GM19193 (cell line): ENCODE data around the gene RARRES2.

Source experiments
- POLR2A ChIP-seq: IDR thresholded peaks from 4 replicates; pipeline ENCODE4 v1.6.1; 2011; ENCODE audit not compliant: insufficient read depth, insufficient read length; ENCODE audit errors: extremely low read depth

RARRES2 gene

DNA sequence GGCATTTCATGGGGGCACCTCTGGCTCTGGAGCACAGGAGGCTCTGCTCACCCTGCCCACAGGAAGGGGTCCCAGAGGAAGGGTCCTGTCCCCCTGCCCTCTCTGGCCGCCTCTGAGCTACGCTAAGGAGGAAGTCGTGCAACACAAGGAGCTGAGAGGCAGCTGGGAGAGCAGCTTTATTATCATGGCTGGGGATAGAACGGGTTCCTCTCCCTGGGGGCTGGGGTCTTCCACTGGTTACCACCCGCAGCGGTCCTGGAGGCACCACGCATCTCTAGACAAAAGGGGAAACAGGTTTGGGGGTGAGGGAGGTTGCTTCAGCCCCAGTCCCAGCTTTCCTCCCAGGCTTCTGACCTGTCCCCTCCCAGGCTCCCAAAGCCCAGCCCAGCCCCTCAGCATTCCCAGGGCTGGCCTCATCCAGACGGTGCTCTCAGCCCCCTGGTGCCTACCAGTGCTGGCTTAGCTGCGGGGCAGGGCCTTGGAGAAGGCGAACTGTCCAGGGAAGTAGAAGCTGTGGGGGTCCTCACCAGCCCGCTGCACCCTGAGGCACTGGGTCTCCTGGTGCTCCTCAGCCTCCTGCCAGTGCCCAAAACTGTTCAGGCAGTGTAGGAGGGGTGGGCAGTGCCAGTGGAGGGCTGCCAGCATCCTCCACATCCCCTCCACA lies 3.1 kb downstream of the RARRES2 start:
- no peak for TF ChIP-seq POLR2A

DNA sequence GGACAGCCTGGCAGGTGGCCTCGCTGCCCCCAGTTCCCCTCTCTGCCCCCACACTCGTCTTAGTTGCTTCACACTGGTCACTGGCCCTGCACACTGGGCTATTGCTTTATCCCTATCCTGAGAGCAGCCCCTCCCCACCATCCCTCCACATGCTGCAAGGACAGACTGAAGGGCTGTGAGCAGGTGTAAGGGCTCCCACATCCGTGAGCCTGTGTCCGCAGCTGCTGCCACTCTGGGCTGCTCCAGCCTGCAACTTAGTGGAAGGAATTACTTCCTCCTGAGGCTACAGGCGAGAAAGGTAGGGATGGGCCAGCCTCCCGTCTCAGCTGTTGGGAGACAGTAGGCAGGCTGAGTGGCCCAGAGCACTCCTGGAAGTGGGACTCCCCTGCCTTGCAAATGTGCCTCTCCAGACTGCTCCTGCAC lies 3.8 kb downstream of the RARRES2 start:
- TF ChIP-seq POLR2A: no peak

DNA sequence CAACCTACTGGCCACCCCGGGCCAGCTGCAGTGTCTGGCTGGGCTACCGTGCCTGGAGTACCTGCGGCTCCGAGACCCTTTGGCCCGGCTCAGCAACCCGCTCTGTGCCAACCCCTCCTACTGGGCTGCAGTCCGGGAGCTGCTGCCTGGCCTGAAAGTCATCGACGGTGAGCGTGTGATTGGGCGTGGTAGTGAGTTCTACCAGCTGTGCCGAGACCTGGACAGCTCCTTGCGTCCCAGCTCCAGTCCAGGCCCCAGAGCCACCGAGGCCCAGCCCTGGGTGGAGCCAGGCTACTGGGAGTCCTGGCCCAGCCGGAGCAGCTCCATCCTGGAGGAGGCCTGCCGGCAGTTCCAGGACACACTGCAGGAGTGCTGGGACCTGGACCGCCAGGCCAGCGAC lies 4.2 kb downstream of the RARRES2 start:
- TF ChIP-seq POLR2A: no peak

DNA sequence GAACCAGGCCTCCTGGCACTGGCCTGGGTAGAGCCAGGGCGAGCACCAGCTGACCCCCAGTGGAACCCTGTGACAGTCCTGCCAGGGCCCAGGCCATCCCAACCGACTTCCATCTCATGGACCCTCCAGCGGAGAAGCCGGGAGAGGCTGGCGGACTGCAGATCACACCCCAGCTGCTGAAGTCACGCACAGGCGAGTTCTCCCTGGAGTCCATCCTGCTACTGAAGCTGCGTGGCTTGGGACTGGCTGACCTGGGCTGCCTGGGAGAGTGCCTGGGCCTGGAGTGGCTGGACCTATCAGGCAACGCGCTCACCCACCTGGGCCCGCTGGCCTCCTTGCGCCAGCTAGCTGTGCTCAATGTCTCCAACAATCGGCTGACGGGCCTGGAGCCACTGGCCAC lies 4.7 kb downstream of the RARRES2 start:
- no peak for TF ChIP-seq POLR2A

DNA sequence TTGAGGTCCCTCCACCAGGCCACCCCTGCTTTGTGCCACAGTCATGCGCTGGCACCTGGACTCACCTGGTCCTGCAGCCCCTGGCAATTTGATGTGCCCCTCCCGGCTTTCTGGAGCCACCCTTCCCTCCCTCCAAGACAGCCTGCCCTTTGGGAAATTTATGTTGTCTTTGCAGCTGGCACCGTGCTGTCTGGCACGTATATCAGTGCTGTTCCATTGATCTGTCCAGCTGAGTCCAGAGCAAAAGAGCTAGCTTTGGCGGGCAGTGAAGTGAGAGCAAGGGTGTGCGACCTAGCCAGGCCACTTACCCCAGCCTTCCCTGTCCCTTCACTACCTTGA lies 5.7 kb downstream of the RARRES2 start:
- TF ChIP-seq POLR2A: no peak

DNA sequence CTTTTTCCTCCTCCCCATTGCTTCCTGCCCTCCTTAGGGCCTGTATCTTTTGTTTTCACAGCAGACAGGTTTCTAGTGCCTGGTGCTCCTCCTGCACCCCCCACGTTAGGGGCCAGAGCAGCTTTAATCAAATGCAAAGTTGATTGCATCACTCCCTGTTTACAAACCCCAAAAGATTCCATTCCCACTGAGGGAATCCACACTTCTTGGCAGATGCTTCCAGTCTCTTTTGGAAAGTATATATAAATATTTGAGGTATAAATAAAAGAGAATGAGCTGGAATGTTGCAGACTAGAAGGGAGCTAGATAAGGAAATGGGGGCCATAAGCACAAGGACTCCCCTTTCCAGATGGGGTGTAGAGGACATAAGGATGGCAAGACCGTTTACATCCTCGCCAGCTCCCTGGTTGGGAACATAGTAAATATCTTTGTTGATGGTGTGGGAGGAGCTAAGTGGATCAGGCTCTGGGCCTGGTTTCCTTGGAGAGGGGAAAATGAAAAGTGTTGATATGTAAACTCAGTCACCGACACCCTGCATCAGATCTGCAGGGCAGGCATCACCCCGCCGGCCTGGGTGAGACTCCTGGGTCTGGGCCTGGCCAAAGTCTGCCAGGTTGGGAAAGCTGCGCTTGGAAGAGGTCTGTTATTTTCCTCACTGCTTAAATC lies 6.2 kb downstream of the RARRES2 start:
- TF ChIP-seq POLR2A: no peak

DNA sequence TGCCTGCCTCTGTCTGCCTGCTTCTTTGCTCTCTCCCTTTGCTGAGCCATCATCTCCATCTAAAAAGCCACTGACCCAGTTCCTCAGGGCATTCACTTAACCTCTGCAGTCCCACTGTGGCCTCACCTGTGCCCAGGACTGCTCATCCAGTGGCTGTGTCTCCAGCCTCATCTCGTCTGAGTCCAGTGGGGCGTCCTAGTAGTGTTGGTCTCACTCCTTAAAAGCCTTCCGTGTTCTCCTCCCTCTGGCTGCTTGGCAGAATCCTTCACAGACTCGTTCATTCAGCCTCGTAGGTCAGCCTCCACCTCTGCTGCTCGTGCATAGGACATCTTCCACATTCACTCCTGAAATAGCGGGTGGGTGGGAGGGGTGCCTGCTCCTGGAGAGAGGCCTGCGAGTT lies 7.3 kb downstream of the RARRES2 start:
- no peak for TF ChIP-seq POLR2A

DNA sequence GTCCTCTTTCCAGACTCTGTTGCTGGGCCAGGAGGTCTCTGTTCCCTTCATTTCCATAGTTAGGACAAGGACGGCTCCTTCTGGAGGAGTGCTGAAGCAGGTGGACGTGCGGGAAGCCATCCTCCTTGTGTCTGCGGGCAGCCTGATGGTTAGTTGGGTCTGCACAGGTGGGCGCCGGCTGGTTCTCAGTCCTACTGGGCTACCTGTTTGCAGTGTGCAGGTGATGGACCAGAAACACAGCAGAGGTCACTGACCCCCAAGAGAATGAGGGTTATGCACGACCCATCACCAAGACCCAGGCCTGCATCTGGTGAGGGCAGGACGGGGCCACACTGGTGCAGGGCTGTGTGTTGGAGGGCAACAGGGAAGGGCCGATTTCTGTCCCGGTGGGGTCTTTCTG lies 7.8 kb downstream of the RARRES2 start:
- no peak for TF ChIP-seq POLR2A

DNA sequence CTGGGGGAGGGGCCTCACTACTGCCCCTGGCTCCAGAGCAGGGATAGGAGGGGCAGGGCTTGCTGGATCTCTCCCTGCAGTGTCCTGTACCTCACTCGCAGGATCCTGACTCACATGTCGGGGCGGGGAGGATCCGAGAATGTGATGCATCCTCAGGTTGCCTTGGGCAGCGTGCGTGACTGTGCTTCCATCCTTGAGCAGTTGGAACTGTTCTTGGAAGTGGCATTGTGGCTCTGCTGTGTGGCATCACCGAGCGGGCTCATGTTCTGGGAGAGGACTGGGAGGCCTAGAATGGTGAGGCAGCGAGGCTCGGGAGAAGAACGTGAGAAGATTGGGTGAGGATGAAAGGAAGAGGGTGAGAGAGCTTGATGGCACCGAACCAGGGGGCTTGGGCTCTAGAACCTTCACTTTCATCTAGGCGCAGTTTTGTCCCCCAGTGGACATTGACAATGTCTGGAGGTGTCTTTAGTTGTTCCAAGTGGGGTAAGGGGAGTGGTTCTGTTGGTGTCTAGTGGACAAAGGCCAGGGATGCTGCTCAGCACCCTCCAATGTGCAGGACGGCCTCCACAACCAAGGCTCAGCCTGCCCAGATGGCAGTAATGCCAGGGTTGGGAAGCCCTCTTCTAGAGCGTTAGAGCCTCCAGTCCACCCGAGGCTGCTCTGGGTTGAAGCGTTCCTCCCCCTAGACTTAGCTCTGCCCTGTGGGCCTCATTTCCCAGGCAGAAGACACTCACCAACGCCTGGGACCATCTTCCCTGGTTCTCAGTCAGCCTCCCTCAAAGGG lies 8.4 kb downstream of the RARRES2 start:
- no peak for TF ChIP-seq POLR2A

DNA sequence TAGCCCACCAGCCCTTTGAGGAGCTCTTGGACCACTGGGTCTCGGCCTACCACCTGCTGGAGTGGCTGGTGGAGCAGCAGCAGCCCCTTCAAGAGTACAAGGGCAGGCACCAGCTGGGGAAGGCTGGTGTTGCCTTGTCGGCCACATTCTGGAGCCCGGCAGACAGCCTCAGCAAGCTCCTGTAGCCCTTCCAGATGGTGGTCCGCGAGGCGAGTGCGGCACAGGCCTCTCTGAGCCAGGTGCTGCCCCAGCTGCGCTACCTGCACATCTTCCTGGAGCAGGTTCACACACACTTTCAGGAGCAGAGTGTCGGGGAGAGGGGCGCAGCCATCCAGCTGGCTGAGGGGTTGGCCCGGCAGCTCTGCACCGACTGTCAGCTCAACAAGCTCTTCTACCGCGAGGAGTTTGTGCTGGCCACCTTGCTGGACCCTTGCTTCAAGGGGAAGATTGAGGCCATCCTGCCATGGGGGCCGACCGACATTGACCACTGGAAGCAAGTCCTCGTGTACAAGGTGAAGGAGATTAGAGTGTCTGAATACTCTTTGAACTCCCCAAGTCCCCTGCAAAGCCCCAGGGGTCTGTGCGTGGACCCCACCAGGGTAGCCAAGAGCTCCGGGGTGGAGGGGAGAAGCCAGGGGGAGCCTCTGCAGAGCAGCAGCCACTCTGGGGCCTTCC lies 11.1 kb downstream of the RARRES2 start:
- TF ChIP-seq POLR2A: no peak

DNA sequence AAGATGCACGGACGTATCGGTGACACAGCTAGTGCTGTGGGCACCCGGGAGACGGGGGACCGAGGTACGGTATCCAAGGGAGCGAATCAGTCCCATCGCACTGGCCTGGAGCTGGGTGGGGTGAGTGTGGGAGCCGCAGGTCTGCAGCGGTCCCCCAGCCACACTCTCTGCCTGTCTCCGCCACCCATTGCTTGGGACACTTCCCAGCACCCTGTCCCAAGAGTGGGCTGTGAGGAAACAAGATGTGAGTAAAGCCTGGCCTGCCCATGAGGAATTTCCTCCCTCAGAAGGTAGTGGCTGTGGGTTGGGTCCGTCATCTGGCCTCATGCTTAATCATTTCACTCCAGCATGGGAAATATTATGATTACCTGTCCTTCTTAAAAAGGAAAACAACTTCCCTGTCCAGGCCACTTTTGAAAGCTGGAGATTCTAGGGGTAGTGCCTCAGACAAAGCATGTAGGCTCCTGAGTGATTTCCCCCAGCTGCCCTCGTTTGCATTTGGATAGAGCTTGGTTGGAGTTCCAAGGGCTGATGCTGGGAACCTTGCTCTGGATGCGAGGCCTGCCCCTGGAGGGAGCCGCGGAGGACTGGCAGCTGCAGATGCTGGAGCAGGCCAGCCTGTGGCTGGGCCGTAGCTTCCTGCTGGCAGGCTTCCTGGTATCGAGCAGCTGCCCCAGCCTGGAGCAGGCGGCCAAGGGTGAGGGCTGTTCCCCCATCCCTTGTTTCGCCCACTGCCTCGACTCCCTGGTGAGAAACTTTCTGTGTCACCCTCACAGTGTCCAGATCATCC lies 11.9 kb downstream of the RARRES2 start:
- TF ChIP-seq POLR2A: no peak

DNA sequence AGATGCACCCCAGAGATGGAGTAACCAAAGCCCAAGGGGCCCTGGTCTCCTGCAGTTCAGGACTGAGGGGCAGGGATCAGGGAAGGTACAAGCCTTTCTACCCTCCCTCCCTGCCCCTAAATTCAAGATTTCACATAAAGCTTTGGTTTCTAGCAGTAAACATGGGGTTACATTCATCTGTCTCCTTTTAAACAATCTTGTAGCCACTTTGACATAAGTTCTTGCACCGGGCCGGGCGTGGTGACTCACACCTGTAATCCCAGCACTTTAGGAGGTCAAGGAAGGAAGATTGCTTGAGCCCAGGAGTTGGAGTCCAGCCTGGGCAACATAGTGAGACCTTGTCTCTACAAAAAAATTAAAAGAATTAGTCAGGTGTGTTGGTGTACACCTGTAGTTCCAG lies 14.1 kb downstream of the RARRES2 start:
- no peak for TF ChIP-seq POLR2A

DNA sequence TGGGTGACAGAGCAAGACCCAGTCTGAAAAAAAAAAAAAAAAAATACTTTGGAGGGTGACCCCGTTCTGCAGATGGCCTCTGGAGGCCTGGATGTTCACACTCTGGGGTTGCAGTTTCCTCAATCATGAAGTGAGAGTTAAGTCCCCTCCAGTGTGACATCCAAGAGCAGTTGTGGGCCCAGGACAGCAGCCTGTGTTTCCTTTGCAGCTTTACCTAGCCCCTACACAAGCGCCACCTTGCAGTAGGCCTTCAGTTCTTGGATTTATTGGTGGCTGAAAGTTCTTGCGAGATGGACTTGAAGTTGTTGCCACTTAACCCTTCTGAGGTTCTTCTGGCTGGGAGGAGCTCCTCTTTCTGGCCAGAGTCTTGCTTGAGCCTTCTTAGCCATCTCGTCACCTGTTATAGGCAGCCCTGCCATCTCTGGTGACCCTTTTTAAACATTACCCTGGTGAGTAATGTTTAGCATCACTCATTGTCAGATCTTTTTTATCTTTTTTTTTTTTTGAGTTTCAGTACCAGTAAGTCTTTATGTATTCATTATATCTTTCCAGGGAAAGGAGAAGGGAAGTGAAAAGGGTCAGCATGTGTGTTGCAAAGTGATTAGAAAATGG lies 14.7 kb downstream of the RARRES2 start:
- no peak for TF ChIP-seq POLR2A

DNA sequence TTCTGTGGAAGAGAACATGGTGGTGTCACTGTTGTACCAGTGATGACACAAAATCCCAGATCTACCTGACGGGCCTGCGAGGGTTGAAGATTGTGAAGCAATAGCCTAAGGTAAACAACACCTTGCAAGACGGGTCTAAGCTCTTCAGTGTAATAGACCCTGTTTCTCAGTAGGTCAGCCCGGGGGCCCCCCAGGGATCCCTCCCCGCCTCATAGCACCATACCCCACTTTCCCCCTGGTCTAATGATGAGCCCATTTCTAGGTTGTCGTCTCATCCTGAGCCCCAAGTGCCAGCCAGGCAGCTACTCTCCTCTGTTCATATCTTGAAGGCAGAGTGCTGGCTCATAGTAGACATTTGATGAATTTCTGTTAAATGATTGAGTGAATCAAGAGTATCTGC lies 15.5 kb downstream of the RARRES2 start:
- TF ChIP-seq POLR2A: no peak
